PC-3 (cell line): ENCODE data around the gene PPP1R27.

Experiments used
- CTCF ChIP-seq: fragments of 300-600 bp; sonication (generic); conservative IDR thresholded peaks from 2 replicates; pipeline ENCODE4 v1.5.1; 2017; ENCODE audit warnings: antibody characterized with exemption, low read depth, mild to moderate bottlenecking, low read length
- EZH2 ChIP-seq: fragments of 300-600 bp; sonication (generic); IDR thresholded peaks from one replicate; pipeline ENCODE4 v1.6.1; 2017; ENCODE audit warnings: antibody characterized with exemption, mild to moderate bottlenecking, low read length; ENCODE audit not compliant: unreplicated experiment
- EZH2phosphoT487 ChIP-seq: fragments of 300-600 bp; sonication (generic); IDR thresholded peaks from 2 replicates; pipeline ENCODE4 v1.6.1; 2018; ENCODE audit warnings: mild to moderate bottlenecking, antibody characterized with exemption, low read length, borderline replicate concordance

GRCh38 chr17:81865733-81866439, 31.0 kb upstream of the PPP1R27 start:
- TF ChIP-seq CTCF (no peak), EZH2 (no peak), EZH2phosphoT487 (no peak)
